ENCODE measurements around the gene SLC66A2. TPM values are rescaled to one million over a fixed set of nuclear protein-coding genes. Genes with fewer than 3 reads are reported as not detected.

Gene SLC66A2
- total RNA-seq, 6 experiments from 2014 or later = 61.6 to 140 (median 95.8) TPM

DNA sequence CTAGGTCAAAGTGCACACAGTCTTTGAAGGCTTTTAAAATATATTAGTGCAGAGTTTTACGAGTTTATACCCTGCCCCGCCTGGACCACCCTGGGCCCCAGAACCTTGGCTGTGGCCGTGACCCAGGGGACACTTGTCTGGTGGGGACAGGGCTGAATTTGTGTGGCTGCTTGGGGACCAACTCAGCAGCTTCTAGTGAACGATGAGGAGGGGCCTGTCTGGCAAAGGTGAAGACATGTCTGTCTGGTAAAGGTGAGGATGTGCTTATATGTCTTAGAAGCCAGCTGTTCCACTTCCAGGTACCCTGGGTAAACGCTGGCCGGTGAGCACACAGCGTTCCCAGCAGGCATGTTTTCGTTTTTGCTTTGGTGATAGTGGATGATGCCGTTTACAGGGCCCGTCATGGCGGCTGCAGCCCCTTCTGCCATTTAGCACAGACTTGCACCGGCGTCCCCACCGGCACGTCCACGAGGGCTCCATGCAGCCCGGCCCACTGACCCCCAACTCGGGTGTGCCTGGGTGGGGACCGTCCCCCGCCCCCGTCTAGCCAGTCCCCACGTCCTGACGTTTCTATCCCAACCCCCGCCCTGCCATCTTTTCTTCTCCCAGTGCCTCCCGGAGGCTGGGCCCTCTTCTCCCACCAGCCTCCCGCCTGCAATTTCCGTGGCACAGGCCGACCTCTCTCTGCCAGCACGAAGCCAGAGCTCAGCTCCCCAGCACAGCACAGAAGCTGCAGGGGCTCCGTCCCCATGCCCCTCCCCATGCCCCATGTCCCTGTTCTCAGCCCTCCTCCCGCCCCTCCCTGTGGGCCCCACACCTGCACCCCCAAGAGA lies 67.8 kb downstream of the SLC66A2 start:
- Histone ChIP-seq H3K36me3 (no peaks in the 10 kb centered on the region), H3K4me1 (no peaks in the 10 kb centered on the region), H3K9me3 (peaks cover 0 to 2% (median 0%) of the 10 kb centered on the region in 4 donors), H3K27ac (no peak overlapping the region), H3K27me3 (no peaks in the 10 kb centered on the region), H3K4me3 (no peak overlapping the region)
- ATAC-seq (no peak), DNase-seq (no peak)
- no peak for TF ChIP-seq POLR2A (IDR thresholded peaks at IDR 0.05)
- TF ChIP-seq, protein P1, sequence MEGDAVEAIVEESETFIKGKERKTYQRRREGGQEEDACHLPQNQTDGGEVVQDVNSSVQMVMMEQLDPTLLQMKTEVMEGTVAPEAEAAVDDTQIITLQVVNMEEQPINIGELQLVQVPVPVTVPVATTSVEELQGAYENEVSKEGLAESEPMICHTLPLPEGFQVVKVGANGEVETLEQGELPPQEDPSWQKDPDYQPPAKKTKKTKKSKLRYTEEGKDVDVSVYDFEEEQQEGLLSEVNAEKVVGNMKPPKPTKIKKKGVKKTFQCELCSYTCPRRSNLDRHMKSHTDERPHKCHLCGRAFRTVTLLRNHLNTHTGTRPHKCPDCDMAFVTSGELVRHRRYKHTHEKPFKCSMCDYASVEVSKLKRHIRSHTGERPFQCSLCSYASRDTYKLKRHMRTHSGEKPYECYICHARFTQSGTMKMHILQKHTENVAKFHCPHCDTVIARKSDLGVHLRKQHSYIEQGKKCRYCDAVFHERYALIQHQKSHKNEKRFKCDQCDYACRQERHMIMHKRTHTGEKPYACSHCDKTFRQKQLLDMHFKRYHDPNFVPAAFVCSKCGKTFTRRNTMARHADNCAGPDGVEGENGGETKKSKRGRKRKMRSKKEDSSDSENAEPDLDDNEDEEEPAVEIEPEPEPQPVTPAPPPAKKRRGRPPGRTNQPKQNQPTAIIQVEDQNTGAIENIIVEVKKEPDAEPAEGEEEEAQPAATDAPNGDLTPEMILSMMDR (IDR thresholded peaks at IDR 0.05) = no peak
- intact Hi-C loops (cut with DNase I) = no loop called here
- 72% methylated on average over 8 of the region's 31 CpGs for WGBS (ENCODE audit: insufficient coverage, low coverage, low lambda C conversion rate, missing lambda C conversion rate)

DNA sequence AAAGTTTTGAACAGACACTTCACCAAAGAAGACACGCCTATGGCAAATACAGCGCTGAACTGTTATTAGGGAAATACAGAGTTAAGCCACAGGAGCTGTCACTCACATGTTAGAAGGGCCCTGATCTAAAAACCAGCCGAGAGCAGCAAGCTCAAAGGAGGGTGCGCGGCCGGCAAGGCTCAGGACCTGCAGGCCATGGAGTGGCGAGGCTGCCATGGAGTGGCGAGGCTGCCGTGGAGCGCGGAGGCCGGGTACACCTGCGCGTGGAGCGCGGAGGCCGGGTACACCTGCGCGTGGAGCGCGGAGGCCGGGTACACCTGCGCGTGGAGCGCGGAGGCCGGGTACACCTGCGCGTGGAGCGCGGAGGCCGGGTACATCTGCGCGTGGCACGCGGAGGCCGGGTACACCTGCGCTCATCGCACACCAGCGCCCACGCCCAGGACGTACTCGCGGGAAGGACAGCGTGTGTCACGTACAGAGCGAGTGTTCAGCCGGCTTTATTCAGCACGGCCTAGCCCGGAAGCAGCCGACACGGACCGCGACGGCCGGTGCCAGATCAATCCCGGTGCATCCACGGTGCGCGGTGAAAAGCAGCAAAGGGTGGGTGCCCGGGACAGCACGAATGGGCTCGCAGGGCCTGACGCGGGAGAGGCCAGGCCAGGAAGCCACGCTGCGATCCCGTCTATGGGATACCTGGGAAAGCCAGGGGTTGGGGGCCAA lies 68.8 kb downstream of the SLC66A2 start:
- 93% methylated on average over 4 of the region's 68 CpGs for WGBS (ENCODE audit: insufficient coverage, low coverage, low lambda C conversion rate, missing lambda C conversion rate)
- H3K27ac ChIP-seq = no peak overlapping the region
- H3K27me3 ChIP-seq = no peaks in the 10 kb centered on the region
- no peaks in the 10 kb centered on the region for H3K9me3 ChIP-seq
- DNase-seq (no peak), ATAC-seq (no peak)
- H3K4me3 ChIP-seq = no peak overlapping the region
- H3K36me3 ChIP-seq = no peaks in the 10 kb centered on the region
- TF ChIP-seq, protein P1 (IDR thresholded peaks at IDR 0.05) = no peak
- TF ChIP-seq POLR2A (IDR thresholded peaks at IDR 0.05) = no peak
- no peaks in the 10 kb centered on the region for H3K4me1 ChIP-seq
- intact Hi-C loops (cut with DNase I) = no loop called here

DNA sequence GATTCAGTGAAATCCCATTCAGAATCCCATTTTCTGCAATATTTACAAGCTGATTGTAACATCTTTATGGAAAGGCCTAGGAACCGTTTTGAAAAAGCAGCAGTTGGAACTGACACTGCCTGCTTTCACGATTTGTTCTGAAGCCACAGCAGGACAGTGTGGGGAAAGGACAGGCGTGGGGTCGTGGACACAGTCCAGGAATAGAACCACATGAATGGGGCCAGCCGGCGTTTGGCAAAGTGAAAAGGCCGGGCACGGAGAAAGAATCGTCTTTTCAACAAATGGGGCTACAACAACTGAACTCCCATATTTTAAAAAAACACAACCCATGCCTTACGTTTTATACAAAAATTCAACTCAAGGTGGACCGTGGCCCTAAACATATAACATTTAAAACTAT lies 69.8 kb downstream of the SLC66A2 start:
- TF ChIP-seq, protein P1 (IDR thresholded peaks at IDR 0.05) = no peak
- no peak for TF ChIP-seq POLR2A (IDR thresholded peaks at IDR 0.05)
- H3K36me3 ChIP-seq = no peaks in the 10 kb centered on the region
- DNase-seq (no peak), ATAC-seq (no peak)
- no peak overlapping the region for H3K4me3 ChIP-seq
- 68% methylated on average over 10 of the region's 11 CpGs for WGBS (ENCODE audit: insufficient coverage, low coverage, low lambda C conversion rate, missing lambda C conversion rate)
- intact Hi-C loops (cut with DNase I) = no loop called here
- H3K27ac ChIP-seq = no peak overlapping the region
- no peaks in the 10 kb centered on the region for H3K27me3 ChIP-seq
- no peaks in the 10 kb centered on the region for H3K4me1 ChIP-seq
- no peaks in the 10 kb centered on the region for H3K9me3 ChIP-seq

DNA sequence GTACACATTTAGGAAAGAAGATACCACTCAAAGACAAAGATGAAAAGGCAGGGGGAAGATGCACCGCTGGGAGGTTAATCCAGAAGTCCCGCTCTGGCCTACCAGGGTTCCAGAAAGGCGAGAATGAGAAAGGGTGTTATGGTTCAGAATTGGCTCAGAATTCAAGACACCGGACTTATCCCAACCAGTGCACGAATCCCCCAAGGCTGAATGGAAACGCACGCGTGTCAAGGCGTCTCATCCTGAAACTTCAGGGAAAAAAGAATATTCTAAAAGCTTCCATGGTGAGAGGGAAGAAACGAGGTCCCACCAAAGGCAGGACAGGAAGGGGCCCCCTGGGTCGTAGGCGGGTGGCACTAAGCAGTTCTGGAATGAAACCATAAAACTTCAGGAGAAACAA lies 71.9 kb downstream of the SLC66A2 start:
- intact Hi-C loops (cut with DNase I) = no loop called here
- no peak for ATAC-seq
- no peak for DNase-seq

More for the DNA sequence above, 71.9 kb downstream of the SLC66A2 start:
- H3K27me3 ChIP-seq = no peaks in the 10 kb centered on the region
- H3K4me1 ChIP-seq = no peaks in the 10 kb centered on the region
- TF ChIP-seq, protein P1 (IDR thresholded peaks at IDR 0.05) = no peak
- no peak for TF ChIP-seq POLR2A (IDR thresholded peaks at IDR 0.05)
- H3K36me3 ChIP-seq = no peaks in the 10 kb centered on the region
- H3K4me3 ChIP-seq = no peak overlapping the region
- H3K9me3 ChIP-seq = no peaks in the 10 kb centered on the region
- WGBS (ENCODE audit: insufficient coverage, low coverage, low lambda C conversion rate, missing lambda C conversion rate) = 69% methylated on average over 10 of the region's 12 CpGs
- H3K27ac ChIP-seq = no peak overlapping the region
